Panc1 (cell line): ENCODE results near the gene SOX8.

ENCODE experiments used
- POLR2AphosphoS5 ChIP-seq: IDR thresholded peaks from 2 replicates; pipeline ENCODE4 v1.6.1; 2012; ENCODE audit warnings: mild to moderate bottlenecking, low read depth, low read length, moderate library complexity
- SIN3A ChIP-seq: IDR thresholded peaks from 2 replicates; pipeline ENCODE4 v1.6.1; 2012; ENCODE audit warnings: low read depth, mild to moderate bottlenecking, low read length, moderate library complexity, borderline replicate concordance; ENCODE audit not compliant: insufficient read depth
- TF ChIP-seq, protein P1 (sequence below): fragments of 450-650 bp; IDR thresholded peaks from 2 replicates; pipeline ENCODE4 v1.5.1; 2017; ENCODE audit warnings: mild to moderate bottlenecking

- TF ChIP-seq, protein P1, sequence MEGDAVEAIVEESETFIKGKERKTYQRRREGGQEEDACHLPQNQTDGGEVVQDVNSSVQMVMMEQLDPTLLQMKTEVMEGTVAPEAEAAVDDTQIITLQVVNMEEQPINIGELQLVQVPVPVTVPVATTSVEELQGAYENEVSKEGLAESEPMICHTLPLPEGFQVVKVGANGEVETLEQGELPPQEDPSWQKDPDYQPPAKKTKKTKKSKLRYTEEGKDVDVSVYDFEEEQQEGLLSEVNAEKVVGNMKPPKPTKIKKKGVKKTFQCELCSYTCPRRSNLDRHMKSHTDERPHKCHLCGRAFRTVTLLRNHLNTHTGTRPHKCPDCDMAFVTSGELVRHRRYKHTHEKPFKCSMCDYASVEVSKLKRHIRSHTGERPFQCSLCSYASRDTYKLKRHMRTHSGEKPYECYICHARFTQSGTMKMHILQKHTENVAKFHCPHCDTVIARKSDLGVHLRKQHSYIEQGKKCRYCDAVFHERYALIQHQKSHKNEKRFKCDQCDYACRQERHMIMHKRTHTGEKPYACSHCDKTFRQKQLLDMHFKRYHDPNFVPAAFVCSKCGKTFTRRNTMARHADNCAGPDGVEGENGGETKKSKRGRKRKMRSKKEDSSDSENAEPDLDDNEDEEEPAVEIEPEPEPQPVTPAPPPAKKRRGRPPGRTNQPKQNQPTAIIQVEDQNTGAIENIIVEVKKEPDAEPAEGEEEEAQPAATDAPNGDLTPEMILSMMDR: no peak
- no peak for TF ChIP-seq POLR2AphosphoS5
- no peak for TF ChIP-seq SIN3A
These were observed 6.3 kb upstream of the SOX8 start for GRCh38 chr16:975291-975690.
